Measurements from ENCODE around the gene HDAC9.

Gene HDAC9

GRCh38 chr7:18495412-18496340 lies at the start of gene HDAC9:
Gene HDAC9 (plus strand): TSS chr7:18495749. CDS start chr7:18496303, 554 bp downstream.
- Histone ChIP-seq H3K27ac (ENCODE audit: low read depth, low read length) (peak within 1 kb of the TSS; percentile 91), H3K4me3 (ENCODE audit: low read depth, low read length) (peak within 1 kb of the TSS; percentile 69), H3K9me3 (ENCODE audit: control insufficient read depth, insufficient read depth, low read length) (no peaks in the 10 kb centered on the region), H3K36me3 (ENCODE audit: control insufficient read depth, insufficient read depth, low read length) (no peaks in the 10 kb centered on the region), H3K9ac (ENCODE audit: low read depth, low read length) (peak within 1 kb of the TSS; percentile 70), H3K4me1 (ENCODE audit: control insufficient read depth, insufficient read depth, low read length) (peaks cover 40% of the 10 kb centered on the region), H3K27me3 (ENCODE audit: control insufficient read depth, insufficient read depth, low read length) (no peaks in the 10 kb centered on the region)

- no peaks in the 10 kb centered on the region for H3K36me3 ChIP-seq (ENCODE audit: control insufficient read depth, insufficient read depth, low read length)
- H3K4me3 ChIP-seq (ENCODE audit: low read depth, low read length) = no peak overlapping the region
- no peak overlapping the region for H3K9ac ChIP-seq (ENCODE audit: low read depth, low read length)
- H3K27ac ChIP-seq (ENCODE audit: low read depth, low read length) = peak overlapping the region; percentile 46
- H3K27me3 ChIP-seq (ENCODE audit: control insufficient read depth, insufficient read depth, low read length) = no peaks in the 10 kb centered on the region
- no peaks in the 10 kb centered on the region for H3K9me3 ChIP-seq (ENCODE audit: control insufficient read depth, insufficient read depth, low read length)
- peaks cover 14% of the 10 kb centered on the region for H3K4me1 ChIP-seq (ENCODE audit: control insufficient read depth, insufficient read depth, low read length)
These were observed 49.5 kb upstream of the HDAC9 start for GRCh38 chr7:18445916-18446520.

GRCh38 chr7:18450019-18450418 lies 45.5 kb upstream of the HDAC9 start:
- peaks cover 5% of the 10 kb centered on the region; the same call in 1 of the 2 replicates for H3K9me3 ChIP-seq (ENCODE audit: control insufficient read depth, insufficient read depth, low read length)
- no peak overlapping the region for H3K4me3 ChIP-seq (ENCODE audit: low read depth, low read length)
- no peak overlapping the region for H3K27ac ChIP-seq (ENCODE audit: low read depth, low read length)
- H3K4me1 ChIP-seq (ENCODE audit: control insufficient read depth, insufficient read depth, low read length) = peaks cover 6% of the 10 kb centered on the region
- H3K27me3 ChIP-seq (ENCODE audit: control insufficient read depth, insufficient read depth, low read length) = no peaks in the 10 kb centered on the region
- no peak overlapping the region for H3K9ac ChIP-seq (ENCODE audit: low read depth, low read length)
- no peaks in the 10 kb centered on the region for H3K36me3 ChIP-seq (ENCODE audit: control insufficient read depth, insufficient read depth, low read length)

GRCh38 chr7:18455606-18456005 lies 39.9 kb upstream of the HDAC9 start:
- H3K4me3 ChIP-seq (ENCODE audit: low read depth, low read length) = no peak overlapping the region
- peaks cover 5% of the 10 kb centered on the region; the same call in 1 of the 2 replicates for H3K9me3 ChIP-seq (ENCODE audit: control insufficient read depth, insufficient read depth, low read length)
- no peak overlapping the region for H3K27ac ChIP-seq (ENCODE audit: low read depth, low read length)
- no peak overlapping the region for H3K9ac ChIP-seq (ENCODE audit: low read depth, low read length)
- no peaks in the 10 kb centered on the region for H3K4me1 ChIP-seq (ENCODE audit: control insufficient read depth, insufficient read depth, low read length)
- H3K36me3 ChIP-seq (ENCODE audit: control insufficient read depth, insufficient read depth, low read length) = no peaks in the 10 kb centered on the region
- no peaks in the 10 kb centered on the region for H3K27me3 ChIP-seq (ENCODE audit: control insufficient read depth, insufficient read depth, low read length)

GRCh38 chr7:18457832-18458231 lies 37.7 kb upstream of the HDAC9 start:
- H3K9ac ChIP-seq (ENCODE audit: low read depth, low read length) = no peak overlapping the region
- H3K4me1 ChIP-seq (ENCODE audit: control insufficient read depth, insufficient read depth, low read length) = no peaks in the 10 kb centered on the region
- no peaks in the 10 kb centered on the region for H3K9me3 ChIP-seq (ENCODE audit: control insufficient read depth, insufficient read depth, low read length)
- no peak overlapping the region for H3K4me3 ChIP-seq (ENCODE audit: low read depth, low read length)
- H3K36me3 ChIP-seq (ENCODE audit: control insufficient read depth, insufficient read depth, low read length) = no peaks in the 10 kb centered on the region
- no peaks in the 10 kb centered on the region for H3K27me3 ChIP-seq (ENCODE audit: control insufficient read depth, insufficient read depth, low read length)
- no peak overlapping the region for H3K27ac ChIP-seq (ENCODE audit: low read depth, low read length)

GRCh38 chr7:18458830-18459229 lies 36.7 kb upstream of the HDAC9 start:
- Histone ChIP-seq H3K27ac (ENCODE audit: low read depth, low read length) (no peak overlapping the region), H3K27me3 (ENCODE audit: control insufficient read depth, insufficient read depth, low read length) (no peaks in the 10 kb centered on the region), H3K36me3 (ENCODE audit: control insufficient read depth, insufficient read depth, low read length) (no peaks in the 10 kb centered on the region), H3K9ac (ENCODE audit: low read depth, low read length) (no peak overlapping the region), H3K9me3 (ENCODE audit: control insufficient read depth, insufficient read depth, low read length) (no peaks in the 10 kb centered on the region), H3K4me1 (ENCODE audit: control insufficient read depth, insufficient read depth, low read length) (no peaks in the 10 kb centered on the region), H3K4me3 (ENCODE audit: low read depth, low read length) (no peak overlapping the region)

GRCh38 chr7:18459484-18460245 lies 35.9 kb upstream of the HDAC9 start:
- Histone ChIP-seq H3K36me3 (ENCODE audit: control insufficient read depth, insufficient read depth, low read length) (no peaks in the 10 kb centered on the region), H3K4me1 (ENCODE audit: control insufficient read depth, insufficient read depth, low read length) (no peaks in the 10 kb centered on the region), H3K9me3 (ENCODE audit: control insufficient read depth, insufficient read depth, low read length) (no peaks in the 10 kb centered on the region), H3K27me3 (ENCODE audit: control insufficient read depth, insufficient read depth, low read length) (no peaks in the 10 kb centered on the region), H3K4me3 (ENCODE audit: low read depth, low read length) (no peak overlapping the region), H3K9ac (ENCODE audit: low read depth, low read length) (no peak overlapping the region), H3K27ac (ENCODE audit: low read depth, low read length) (no peak overlapping the region)

- Histone ChIP-seq H3K9me3 (ENCODE audit: control insufficient read depth, insufficient read depth, low read length) (no peaks in the 10 kb centered on the region), H3K27me3 (ENCODE audit: control insufficient read depth, insufficient read depth, low read length) (no peaks in the 10 kb centered on the region), H3K27ac (ENCODE audit: low read depth, low read length) (no peak overlapping the region), H3K4me1 (ENCODE audit: control insufficient read depth, insufficient read depth, low read length) (no peaks in the 10 kb centered on the region), H3K9ac (ENCODE audit: low read depth, low read length) (no peak overlapping the region), H3K4me3 (ENCODE audit: low read depth, low read length) (no peak overlapping the region), H3K36me3 (ENCODE audit: control insufficient read depth, insufficient read depth, low read length) (no peaks in the 10 kb centered on the region)
These were observed 33.6 kb upstream of the HDAC9 start for GRCh38 chr7:18461785-18462467.

- no peaks in the 10 kb centered on the region for H3K4me1 ChIP-seq (ENCODE audit: control insufficient read depth, insufficient read depth, low read length)
- no peak overlapping the region for H3K9ac ChIP-seq (ENCODE audit: low read depth, low read length)
- H3K27me3 ChIP-seq (ENCODE audit: control insufficient read depth, insufficient read depth, low read length) = no peaks in the 10 kb centered on the region
- no peak overlapping the region for H3K4me3 ChIP-seq (ENCODE audit: low read depth, low read length)
- H3K36me3 ChIP-seq (ENCODE audit: control insufficient read depth, insufficient read depth, low read length) = no peaks in the 10 kb centered on the region
- no peak overlapping the region for H3K27ac ChIP-seq (ENCODE audit: low read depth, low read length)
- no peaks in the 10 kb centered on the region for H3K9me3 ChIP-seq (ENCODE audit: control insufficient read depth, insufficient read depth, low read length)
These were observed 30.7 kb upstream of the HDAC9 start for GRCh38 chr7:18464830-18465229.

- Histone ChIP-seq H3K9ac (ENCODE audit: low read depth, low read length) (no peak overlapping the region), H3K27me3 (ENCODE audit: control insufficient read depth, insufficient read depth, low read length) (no peaks in the 10 kb centered on the region), H3K4me1 (ENCODE audit: control insufficient read depth, insufficient read depth, low read length) (no peaks in the 10 kb centered on the region), H3K27ac (ENCODE audit: low read depth, low read length) (no peak overlapping the region), H3K4me3 (ENCODE audit: low read depth, low read length) (no peak overlapping the region), H3K36me3 (ENCODE audit: control insufficient read depth, insufficient read depth, low read length) (no peaks in the 10 kb centered on the region), H3K9me3 (ENCODE audit: control insufficient read depth, insufficient read depth, low read length) (no peaks in the 10 kb centered on the region)
These were observed 28.5 kb upstream of the HDAC9 start for GRCh38 chr7:18467011-18467410.

Measured in HUES48 (cell line).